PC-9 (cell line): ENCODE measurements around the gene PRR15. TPM values are rescaled to one million over a fixed set of nuclear protein-coding genes. Genes with fewer than 3 reads are reported as not detected.

ENCODE experiments used
- BruUV-seq: library from RNA; stranded (reverse); fragments of 400-500 nt; replicated peaks from 2 replicates; lab custom pipeline; 2021; lab: Mats Ljungman, UMichigan
- CTCF ChIA-PET: fragments of 300-600 bp; sonication (Branson Sonifier 250); formaldehyde crosslinking; loops from one replicate; lab custom pipeline; 2022; ENCODE audit warnings: antibody characterized with exemption; lab: Charles Lee
- POLR2A ChIA-PET: fragments of 300-600 bp; sonication (Branson Sonifier 250); formaldehyde crosslinking; loops from one replicate; lab custom pipeline; 2022; ENCODE audit warnings: antibody characterized with exemption; ENCODE audit not compliant: unreplicated experiment; lab: Charles Lee
- DNase-seq, 2 experiments: peaks; one replicate each; pipeline versions ENCODE4 v3.0.0 to v3.0.0-alpha.2; 2015 to 2022; ENCODE audit warnings: mixed read lengths in 1 of 2
- H2AFZ ChIP-seq: fragments of 200-600 bp; sonication (generic); 2 replicates; pipeline ENCODE4 v1.8.1; 2017; ENCODE audit warnings: antibody characterized with exemption
- H3F3A ChIP-seq: fragments of 200-600 bp; sonication (generic); 2 replicates; pipeline ENCODE4 v1.8.1; 2017; ENCODE audit warnings: antibody characterized with exemption, mild to moderate bottlenecking, low read depth; ENCODE audit not compliant: insufficient read depth
- H3K27ac ChIP-seq: fragments of 200-600 bp; sonication (generic); 2 replicates; pipeline ENCODE4 v1.6.1; 2016; ENCODE audit warnings: mixed run types
- H3K27me3 ChIP-seq: fragments of 200-600 bp; sonication (generic); 2 replicates; pipeline ENCODE4 v1.6.1; 2016; ENCODE audit warnings: low read depth, mixed run types; ENCODE audit not compliant: insufficient read depth
- H3K36me3 ChIP-seq: fragments of 200-600 bp; sonication (generic); 2 replicates; pipeline ENCODE4 v1.6.1; 2016; ENCODE audit warnings: low read depth, mixed run types
- H3K4me1 ChIP-seq: fragments of 200-600 bp; sonication (generic); replicated peaks from 2 replicates; pipeline ENCODE4 v1.6.1; 2016; ENCODE audit warnings: mixed run types; ENCODE audit not compliant: insufficient read depth
- H3K4me2 ChIP-seq: fragments of 200-600 bp; sonication (generic); 2 replicates; pipeline ENCODE4 v1.6.1; 2017; ENCODE audit warnings: mixed run types
- H3K4me3 ChIP-seq: fragments of 200-600 bp; sonication (generic); 2 replicates; pipeline ENCODE4 v1.6.1; 2016; ENCODE audit warnings: mixed run types
- H3K79me2 ChIP-seq: fragments of 200-600 bp; sonication (generic); 2 replicates; pipeline ENCODE4 v1.6.1; 2017; ENCODE audit warnings: low read depth, mixed run types
- H3K9me2 ChIP-seq: fragments of 200-600 bp; sonication (generic); 2 replicates; pipeline ENCODE4 v1.8.1; 2017; ENCODE audit warnings: mild to moderate bottlenecking; ENCODE audit not compliant: insufficient read depth
- H3K9me3 ChIP-seq: fragments of 200-600 bp; sonication (generic); 2 replicates; pipeline ENCODE4 v1.8.1; 2016; ENCODE audit warnings: low read depth; ENCODE audit not compliant: insufficient read depth
- H4K20me1 ChIP-seq: fragments of 200-600 bp; sonication (generic); 2 replicates; pipeline ENCODE4 v1.8.1; 2017; ENCODE audit not compliant: insufficient read depth
- CTCF ChIP-seq: fragments of 200-600 bp; sonication (generic); conservative IDR thresholded peaks from 2 replicates; pipeline ENCODE4 v1.6.1; 2017; ENCODE audit warnings: mixed run types, antibody characterized with exemption, mild to moderate bottlenecking, moderate library complexity
- EZH2 ChIP-seq: fragments of 200-600 bp; sonication (generic); IDR thresholded peaks from 2 replicates; pipeline ENCODE4 v1.8.0; 2017; ENCODE audit warnings: antibody characterized with exemption, low read depth
- intact Hi-C: fragments of 100-400 bp; cut with micrococcal nuclease; formaldehyde crosslinking; loops from one replicate; pipeline ENCODE4 v1.10.0; 2022; ENCODE audit not compliant: unreplicated experiment
- total RNA-seq: library from RNA; stranded (reverse); gene quantifications from 2 replicates; pipeline ENCODE4 v1.2.3, GENCODE V29; 2021

PRR15 gene
- total RNA-seq, 1 experiment from 2014 or later = 64.9 TPM

DNA sequence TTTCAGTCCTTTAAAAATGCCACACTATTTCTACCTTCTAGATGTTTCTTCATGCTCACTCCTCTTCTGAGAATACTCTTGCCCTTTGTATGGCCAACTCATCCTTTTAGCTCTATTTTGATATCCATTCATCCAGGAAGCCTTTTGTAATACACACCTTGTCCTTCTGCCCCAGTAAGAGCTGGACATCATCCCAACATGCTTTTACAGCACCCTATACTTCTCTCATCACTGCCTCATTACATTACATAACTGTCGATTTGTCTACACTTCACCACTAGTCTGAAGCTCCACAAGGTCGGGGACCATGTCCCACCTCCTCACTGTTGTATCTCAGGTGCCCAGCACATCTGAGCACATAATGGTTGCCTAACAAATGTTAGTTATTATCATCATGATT is 29.2 kb downstream of the PRR15 start:
- H3K27ac ChIP-seq = peak overlapping the region; percentile 74; the same call in 1 of the 2 replicates
- intact Hi-C loops = loop anchor here (2.0 kb wide), 1 partner anchor 16 kb away; no protein-coding TSS in a partner anchor
- no TSS peak for BruUV-seq
- no peaks in the 10 kb centered on the region for H4K20me1 ChIP-seq
- H3K4me1 ChIP-seq = peaks cover 21% of the 10 kb centered on the region
- ChIA-PET POLR2A (interaction anchor here (0.5 to 0.6 kb wide), 3 partner anchors 15 to 30 kb away, joined by 3 to 7 read pairs (median 5); no protein-coding TSS in a partner anchor), CTCF (no interaction called here)
- H3K4me2 ChIP-seq = peak overlapping the region; percentile 29
- H3F3A ChIP-seq = peaks cover 17% of the 10 kb centered on the region
- DNase-seq = no peak
- TF ChIP-seq CTCF (no peak), EZH2 (no peak)
- H3K9me3 ChIP-seq = peaks cover 24% of the 10 kb centered on the region
- H3K27me3 ChIP-seq = no peaks in the 10 kb centered on the region
- H3K9me2 ChIP-seq = no peaks in the 10 kb centered on the region
- no peaks in the 10 kb centered on the region for H3K79me2 ChIP-seq
- no peaks in the 10 kb centered on the region for H3K36me3 ChIP-seq
- no peak overlapping the region for H2AFZ ChIP-seq
- H3K4me3 ChIP-seq = no peak overlapping the region

DNA sequence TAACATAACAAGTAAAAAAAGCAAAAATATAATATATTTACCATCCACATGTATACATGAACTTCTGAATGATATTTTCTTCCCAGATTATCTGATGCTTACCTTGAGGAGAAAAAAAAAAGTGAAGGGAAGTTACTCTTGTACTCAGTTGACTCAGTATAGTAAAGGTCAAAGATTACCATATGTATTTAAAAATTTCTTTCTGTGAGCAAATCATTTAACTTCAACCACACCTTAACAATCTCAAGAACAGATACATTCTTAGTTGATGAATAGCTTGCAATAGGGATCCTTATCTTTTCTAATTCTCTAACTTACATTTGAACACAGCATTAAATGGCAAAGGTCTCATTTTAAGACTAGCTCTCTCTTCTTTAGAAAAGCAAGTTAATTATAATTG is 29.8 kb downstream of the PRR15 start:
- POLR2A ChIA-PET = interaction anchor here (0.6 to 0.7 kb wide), 8 partner anchors 15 to 549 kb away, joined by 3 to 8 read pairs (median 4); no protein-coding TSS in a partner anchor

GRCh38 chr7:29596593-29597178 is 33.1 kb downstream of the PRR15 start:
- BruUV-seq = no TSS peak
- Histone ChIP-seq H3K9me3 (peaks cover 20% of the 10 kb centered on the region), H3K4me1 (peaks cover 21% of the 10 kb centered on the region), H3K9me2 (no peaks in the 10 kb centered on the region), H3F3A (peaks cover 17% of the 10 kb centered on the region), H3K4me2 (no peak overlapping the region), H3K36me3 (no peaks in the 10 kb centered on the region), H3K4me3 (no peak overlapping the region), H3K27me3 (no peaks in the 10 kb centered on the region), H3K79me2 (no peaks in the 10 kb centered on the region), H2AFZ (no peak overlapping the region), H4K20me1 (no peaks in the 10 kb centered on the region), H3K27ac (no peak overlapping the region)
- no peak for TF ChIP-seq EZH2
- no peak for TF ChIP-seq CTCF
- ChIA-PET CTCF (no interaction called here), POLR2A (no interaction called here)
- DNase-seq = no peak
- intact Hi-C loops = no loop called here

More for the DNA sequence above, 29.8 kb downstream of the PRR15 start:
- BruUV-seq = no TSS peak
- no peak overlapping the region for H2AFZ ChIP-seq
- no peaks in the 10 kb centered on the region for H3K9me2 ChIP-seq
- H4K20me1 ChIP-seq = no peaks in the 10 kb centered on the region
- H3F3A ChIP-seq = peaks cover 17% of the 10 kb centered on the region
- peak overlapping the region; percentile 74 for H3K27ac ChIP-seq
- DNase-seq = peak in 1 of 2 experiments; percentile 93
- TF ChIP-seq CTCF (no peak), EZH2 (no peak)
- peaks cover 24% of the 10 kb centered on the region for H3K9me3 ChIP-seq
- peak overlapping the region; percentile 12; the same call in 1 of the 2 replicates for H3K4me3 ChIP-seq
- peaks cover 21% of the 10 kb centered on the region for H3K4me1 ChIP-seq
- peak overlapping the region; percentile 29 for H3K4me2 ChIP-seq
- intact Hi-C loops = loop anchor here (2.0 kb wide), 1 partner anchor 15 kb away; no protein-coding TSS in a partner anchor
- CTCF ChIA-PET = no interaction called here
- no peaks in the 10 kb centered on the region for H3K79me2 ChIP-seq
- H3K36me3 ChIP-seq = no peaks in the 10 kb centered on the region
- no peaks in the 10 kb centered on the region for H3K27me3 ChIP-seq
